Tongue (tissue), 2 donors: ENCODE data around the gene SERPINA3. TPM values are rescaled to one million over a fixed set of nuclear protein-coding genes. Genes with fewer than 3 reads are reported as not detected.
A peak's percentile ranks its signal among the peaks of the same experiment; 100 is the strongest.
"Not testable (repeated sequence)": the region's sequence is repeated elsewhere in the genome, so short reads cannot be mapped to it uniquely, and the experiment has no call there.

Source experiments
- DNase-seq: peaks from one replicate; pipeline ENCODE4 v3.0.0-alpha.2; 2015
- total RNA-seq: library from RNA; depleted of rRNA; stranded (reverse); fragments of >200 nt; gene quantifications from one replicate; pipeline ENCODE4 v1.2.3, GENCODE V29; 2014

SERPINA3 gene
- total RNA-seq, 1 donor from 2014 or later, result 1.5 TPM

GRCh38 chr14:94584591-94585280, 27.5 kb upstream of the SERPINA3 start:
- no peak for DNase-seq

- no peak for DNase-seq
Observed at GRCh38 chr14:94586635-94587034, 25.6 kb upstream of the SERPINA3 start.

- DNase-seq, result no peak
Observed at GRCh38 chr14:94588311-94588710, 23.9 kb upstream of the SERPINA3 start.

- no peak for DNase-seq
Observed at GRCh38 chr14:94591073-94591472, 21.1 kb upstream of the SERPINA3 start.

- no peak for DNase-seq
Observed at GRCh38 chr14:94591871-94592270, 20.3 kb upstream of the SERPINA3 start.

- DNase-seq, result no peak
Observed at GRCh38 chr14:94592457-94592856, 19.7 kb upstream of the SERPINA3 start.

- DNase-seq, result no peak
Observed at GRCh38 chr14:94593376-94593748, 18.8 kb upstream of the SERPINA3 start.

- DNase-seq, result no peak
Observed at GRCh38 chr14:94593749-94594431, 18.3 kb upstream of the SERPINA3 start.

- no peak for DNase-seq
Observed at GRCh38 chr14:94594441-94594840, 17.8 kb upstream of the SERPINA3 start.

- DNase-seq, result no peak
Observed at GRCh38 chr14:94595912-94596311, 16.3 kb upstream of the SERPINA3 start.

GRCh38 chr14:94596361-94596760, 15.8 kb upstream of the SERPINA3 start:
- no peak for DNase-seq

GRCh38 chr14:94597788-94598187, 14.4 kb upstream of the SERPINA3 start:
- no peak for DNase-seq

GRCh38 chr14:94598506-94598815, 13.7 kb upstream of the SERPINA3 start:
- no peak for DNase-seq

GRCh38 chr14:94598816-94599655, 13.2 kb upstream of the SERPINA3 start:
- peak; percentile 63 for DNase-seq

GRCh38 chr14:94599656-94600004, 12.6 kb upstream of the SERPINA3 start:
- no peak for DNase-seq

GRCh38 chr14:94600148-94600545, 12.0 kb upstream of the SERPINA3 start:
- DNase-seq, result no peak

- DNase-seq, result peak; percentile 49
Observed at GRCh38 chr14:94601884-94602391, 10.3 kb upstream of the SERPINA3 start.

GRCh38 chr14:94602722-94603121, 9.5 kb upstream of the SERPINA3 start:
- no peak for DNase-seq

GRCh38 chr14:94605361-94605760, 6.8 kb upstream of the SERPINA3 start:
- DNase-seq, result no peak

GRCh38 chr14:94608966-94609365, 3.2 kb upstream of the SERPINA3 start:
- DNase-seq, result not testable (repeated sequence)

- DNase-seq, result no peak
Observed at GRCh38 chr14:94611179-94611578, 1.0 kb upstream of the SERPINA3 start.

- no peak for DNase-seq
Observed at GRCh38 chr14:94612580-94613554, 676 bp downstream of the SERPINA3 start.
